ENCODE data around the gene IGSF21.

- TF ChIP-seq CTCF (IDR thresholded peaks at IDR 0.05; ENCODE audit: poor library complexity) (no peak), EZH2 (IDR thresholded peaks at IDR 0.05; ENCODE audit: borderline replicate concordance) (no peak), EZH2phosphoT487 (IDR thresholded peaks at IDR 0.05; ENCODE audit: low read depth, severe bottlenecking, unreplicated experiment) (no peak)
Observed at GRCh38 chr1:18413541-18414305, 306.1 kb downstream of the IGSF21 start.
